NT2/D1 (cell line): Measurements from ENCODE around the gene RPH3AL.

Source experiments
- DNase-seq: peaks from one replicate; pipeline ENCODE4 v3.0.0-alpha.2; 2011; ENCODE audit warnings: low read depth, low spot score
- H3K27me3 ChIP-seq: 2 replicates; pipeline ENCODE4 v1.6.0; 2011; ENCODE audit warnings: mild to moderate bottlenecking; ENCODE audit not compliant: insufficient read length, insufficient read depth
- H3K36me3 ChIP-seq: 2 replicates; pipeline ENCODE4 v1.6.1; 2011; ENCODE audit warnings: mild to moderate bottlenecking, low read length, mixed read lengths; ENCODE audit not compliant: insufficient read depth, insufficient read length
- H3K4me1 ChIP-seq: 2 replicates; pipeline ENCODE4 v1.5.1; 2011; ENCODE audit not compliant: insufficient read depth, insufficient read length
- H3K4me3 ChIP-seq: 2 replicates; pipeline ENCODE4 v1.5.1; 2011; ENCODE audit warnings: low read depth; ENCODE audit not compliant: insufficient read length
- H3K9ac ChIP-seq: 2 replicates; pipeline ENCODE4 v1.6.0; 2011; ENCODE audit warnings: low read depth; ENCODE audit not compliant: insufficient read length
- H3K9me3 ChIP-seq: 2 replicates; pipeline ENCODE4 v1.5.1; 2011; ENCODE audit warnings: mild to moderate bottlenecking, low read length; ENCODE audit not compliant: insufficient read depth
- SUZ12 ChIP-seq: IDR thresholded peaks from 2 replicates; pipeline ENCODE4 v1.6.1; 2011; ENCODE audit not compliant: insufficient read length, insufficient read depth; ENCODE audit errors: extremely low read depth
- YY1 ChIP-seq: IDR thresholded peaks from 2 replicates; pipeline ENCODE4 v1.6.1; 2011; ENCODE audit not compliant: insufficient read length, insufficient read depth
- ZNF274 ChIP-seq: IDR thresholded peaks from 2 replicates; pipeline ENCODE4 v1.6.1; 2011; ENCODE audit warnings: mild to moderate bottlenecking, low read depth, low read length

The RPH3AL gene

DNA sequence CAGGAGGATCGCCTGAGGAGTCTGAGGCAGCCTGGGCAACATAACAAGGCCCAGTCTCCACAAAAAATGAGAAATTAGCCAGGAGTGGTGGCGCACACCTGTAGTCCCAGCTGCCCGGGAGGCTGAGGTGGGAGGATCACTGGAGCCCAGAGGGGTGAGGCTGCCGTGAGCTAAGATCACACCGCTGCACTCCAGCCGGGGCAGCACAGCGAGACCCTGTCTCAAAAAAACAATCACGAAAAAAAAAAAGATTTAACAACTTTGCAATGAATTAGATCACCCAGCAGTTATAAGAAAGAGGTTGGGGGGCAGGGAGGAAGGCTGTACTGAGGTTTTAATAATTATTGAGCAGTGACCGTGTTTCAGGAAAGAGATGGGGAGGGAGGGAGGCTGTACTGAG is 49.4 kb downstream of the RPH3AL start:
- H3K9ac ChIP-seq = no peak overlapping the region

DNA sequence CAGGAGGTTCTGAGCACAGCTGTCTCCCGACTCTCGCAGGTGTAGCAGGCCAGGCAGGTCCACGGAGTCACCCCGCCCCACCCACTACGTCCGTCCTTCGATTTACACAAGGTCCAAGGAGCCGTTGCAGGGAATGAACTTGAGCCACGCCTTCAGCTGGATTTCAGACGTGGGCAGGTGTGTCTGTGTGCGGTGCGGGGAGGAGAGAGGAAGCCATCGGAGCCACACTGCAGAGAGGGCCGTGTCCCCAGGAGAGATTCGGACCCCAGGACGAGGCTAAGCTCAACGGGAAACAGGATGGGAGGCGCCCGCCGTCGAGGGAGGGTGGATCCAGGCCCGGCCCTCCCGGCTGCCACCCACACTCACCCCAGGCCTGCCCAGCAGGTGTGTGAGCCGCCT is 50.3 kb downstream of the RPH3AL start:
- no peaks in the 10 kb centered on the region for H3K27me3 ChIP-seq
- H3K4me3 ChIP-seq = no peak overlapping the region
- peaks cover 3% of the 10 kb centered on the region for H3K4me1 ChIP-seq
- DNase-seq = no peak
- no peaks in the 10 kb centered on the region for H3K36me3 ChIP-seq
- no peaks in the 10 kb centered on the region for H3K9me3 ChIP-seq
- no peak for TF ChIP-seq YY1
- TF ChIP-seq SUZ12 = no peak
- no peak for TF ChIP-seq ZNF274
- H3K9ac ChIP-seq = no peak overlapping the region

More for the DNA sequence above, 49.4 kb downstream of the RPH3AL start:
- peaks cover 3% of the 10 kb centered on the region for H3K4me1 ChIP-seq
- H3K9me3 ChIP-seq = no peaks in the 10 kb centered on the region
- DNase-seq = no peak
- no peak overlapping the region for H3K4me3 ChIP-seq
- no peak for TF ChIP-seq SUZ12
- no peak for TF ChIP-seq YY1
- no peak for TF ChIP-seq ZNF274
- H3K36me3 ChIP-seq = no peaks in the 10 kb centered on the region
- H3K27me3 ChIP-seq = no peaks in the 10 kb centered on the region

DNA sequence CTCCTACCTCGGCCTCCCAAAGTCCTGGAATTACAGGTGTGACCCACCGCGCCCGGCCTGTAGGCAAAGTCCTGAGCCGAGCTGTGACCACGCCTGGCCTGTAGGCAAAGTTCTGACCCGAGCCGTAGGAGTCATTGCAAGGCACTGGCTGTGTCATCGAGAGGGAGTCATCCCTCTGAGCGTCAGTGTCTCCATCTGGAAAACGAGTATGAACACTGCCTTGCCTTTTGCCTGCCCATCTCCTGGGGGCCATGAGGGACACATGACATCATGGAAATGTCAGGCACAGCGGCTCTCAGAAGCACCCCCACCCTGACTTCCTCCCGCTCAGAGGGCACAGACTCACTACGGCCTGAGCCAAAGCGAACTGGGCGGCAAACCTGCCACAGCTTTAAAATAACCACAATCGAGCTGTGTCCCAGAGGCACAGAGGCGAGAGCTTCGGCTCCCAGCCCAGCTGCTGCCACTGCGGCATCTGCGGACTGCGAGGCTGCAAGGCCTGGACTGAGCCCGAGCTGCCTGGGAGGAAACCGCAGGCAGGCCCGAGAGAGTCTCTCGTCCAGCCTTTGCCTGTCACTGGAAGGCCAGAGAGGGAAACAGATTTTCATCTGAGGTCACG is 50.8 kb downstream of the RPH3AL start:
- no peak for DNase-seq
- Histone ChIP-seq H3K9ac (no peak overlapping the region), H3K36me3 (no peaks in the 10 kb centered on the region)

DNA sequence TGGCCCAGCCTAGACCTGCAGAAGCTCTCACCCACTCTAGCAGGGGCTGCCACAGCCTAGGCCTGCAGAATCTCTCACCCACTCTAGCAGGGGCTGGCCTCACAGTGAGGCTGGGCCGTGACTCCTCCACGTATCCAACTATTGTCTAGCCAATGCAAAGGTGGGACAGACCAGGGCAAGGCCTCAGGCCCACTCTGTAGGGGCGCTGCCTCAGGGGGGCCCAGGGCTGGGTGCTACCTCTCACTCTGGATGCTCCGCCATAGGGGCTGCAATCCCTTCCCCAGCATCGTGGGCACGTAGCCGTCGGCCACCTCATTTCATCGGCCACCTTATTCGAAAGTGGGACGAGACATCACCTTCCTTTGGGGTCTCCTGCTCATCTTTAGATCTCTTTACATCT is 51.7 kb downstream of the RPH3AL start:
- no peak for TF ChIP-seq YY1
- TF ChIP-seq ZNF274 = no peak
- no peak for TF ChIP-seq SUZ12
- Histone ChIP-seq H3K4me3 (no peak overlapping the region), H3K36me3 (no peaks in the 10 kb centered on the region), H3K9ac (no peak overlapping the region), H3K4me1 (peaks cover 3% of the 10 kb centered on the region), H3K27me3 (no peaks in the 10 kb centered on the region), H3K9me3 (no peaks in the 10 kb centered on the region)
- DNase-seq = no peak

More for the DNA sequence above, 50.8 kb downstream of the RPH3AL start:
- no peaks in the 10 kb centered on the region for H3K9me3 ChIP-seq
- TF ChIP-seq YY1 (no peak), ZNF274 (no peak), SUZ12 (no peak)
- no peak overlapping the region for H3K4me3 ChIP-seq
- peaks cover 3% of the 10 kb centered on the region for H3K4me1 ChIP-seq
- H3K27me3 ChIP-seq = no peaks in the 10 kb centered on the region

DNA sequence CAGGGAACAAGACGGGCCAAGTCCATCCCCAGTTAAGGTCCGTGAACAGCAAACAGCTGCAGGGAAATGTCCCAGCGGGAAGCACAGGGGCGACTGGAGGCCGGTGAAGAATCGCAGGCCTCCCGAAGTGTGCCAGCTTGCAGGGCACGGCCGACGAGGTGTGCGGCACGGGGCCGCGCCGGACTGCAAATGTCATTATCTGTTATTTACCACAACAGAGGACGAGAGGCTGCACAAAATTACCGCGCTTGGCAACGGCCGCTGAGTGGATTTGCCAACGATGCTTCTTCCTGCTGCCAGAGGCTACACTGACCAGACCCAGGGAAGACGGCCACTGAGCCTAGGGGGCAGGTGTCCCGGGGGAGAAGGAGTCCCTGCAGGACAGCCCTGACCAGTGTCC is 53.1 kb downstream of the RPH3AL start:
- Histone ChIP-seq H3K27me3 (no peaks in the 10 kb centered on the region), H3K4me3 (no peak overlapping the region), H3K9ac (peak overlapping the region; percentile 32), H3K36me3 (no peaks in the 10 kb centered on the region), H3K4me1 (no peaks in the 10 kb centered on the region), H3K9me3 (no peaks in the 10 kb centered on the region)
- DNase-seq = no peak
- no peak for TF ChIP-seq ZNF274
- no peak for TF ChIP-seq YY1
- no peak for TF ChIP-seq SUZ12

DNA sequence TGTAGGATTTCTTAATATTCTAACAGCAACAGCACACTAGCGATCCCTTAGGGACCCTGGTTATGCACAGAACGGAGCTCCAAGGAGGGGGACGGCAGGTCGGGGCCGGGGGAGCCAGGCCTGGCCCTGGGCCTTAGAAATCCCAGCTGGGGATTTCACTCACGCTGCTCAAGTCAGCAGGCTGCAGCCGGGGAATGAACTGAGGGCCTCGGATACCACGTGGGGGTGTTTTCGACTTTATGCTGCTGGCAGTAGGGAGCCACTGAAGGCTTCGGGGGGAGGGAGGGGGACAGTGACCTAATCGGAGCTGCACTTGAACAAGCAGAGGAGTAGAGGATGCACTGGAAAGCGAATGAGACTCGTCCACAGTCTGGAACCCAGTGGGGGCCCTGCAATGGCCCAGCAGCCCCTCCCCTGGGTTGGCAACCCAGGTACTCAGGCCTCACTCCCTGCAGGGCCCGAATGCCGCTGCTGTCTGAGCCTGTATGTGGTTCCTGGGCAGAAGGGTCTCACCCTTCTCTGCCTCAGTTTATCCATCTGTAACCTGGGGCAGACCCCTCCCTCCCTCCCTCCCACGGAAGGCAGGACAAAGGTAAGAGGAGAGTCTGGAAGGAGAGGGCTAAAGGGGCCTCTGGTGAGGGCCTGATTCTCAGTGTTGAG is 53.7 kb downstream of the RPH3AL start:
- no peaks in the 10 kb centered on the region for H3K9me3 ChIP-seq
- H3K4me3 ChIP-seq = no peak overlapping the region
- no peaks in the 10 kb centered on the region for H3K27me3 ChIP-seq
- no peaks in the 10 kb centered on the region for H3K4me1 ChIP-seq
- H3K9ac ChIP-seq = no peak overlapping the region
- DNase-seq = no peak
- no peaks in the 10 kb centered on the region for H3K36me3 ChIP-seq
- TF ChIP-seq ZNF274 = no peak
- no peak for TF ChIP-seq YY1
- no peak for TF ChIP-seq SUZ12

DNA sequence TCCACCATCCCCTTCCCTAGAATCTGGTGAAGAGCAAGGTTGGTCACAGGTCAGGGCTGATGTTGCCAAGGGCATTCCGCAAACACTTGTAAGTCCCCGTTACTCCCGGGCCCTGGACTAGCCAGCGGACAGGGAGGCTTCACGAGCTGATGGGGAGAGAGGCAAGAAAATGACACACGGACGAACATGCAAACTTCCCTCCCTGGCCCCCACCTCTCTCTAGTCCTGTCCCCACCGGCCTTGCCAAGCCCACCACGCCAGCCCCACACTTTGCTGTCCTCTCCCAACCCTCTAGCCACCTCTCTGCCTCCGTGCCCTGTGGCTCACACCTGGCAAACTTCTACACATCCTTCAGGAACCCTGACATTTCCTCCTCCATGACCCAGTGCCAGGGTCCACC is 54.8 kb downstream of the RPH3AL start:
- H3K9ac ChIP-seq = no peak overlapping the region
- no peak overlapping the region for H3K4me3 ChIP-seq
- no peaks in the 10 kb centered on the region for H3K27me3 ChIP-seq

More for the DNA sequence above, 54.8 kb downstream of the RPH3AL start:
- Histone ChIP-seq H3K9me3 (no peaks in the 10 kb centered on the region), H3K4me1 (no peaks in the 10 kb centered on the region), H3K36me3 (no peaks in the 10 kb centered on the region)
- no peak for TF ChIP-seq YY1
- no peak for TF ChIP-seq SUZ12
- no peak for TF ChIP-seq ZNF274
- no peak for DNase-seq
